Activated naive CD8-positive, alpha-beta T cell treated with anti-CD3 and anti-CD28 coated beads for 36 hours (primary cell): Measurements from ENCODE around the gene ARHGEF1. TPM values are rescaled to one million over a fixed set of nuclear protein-coding genes. Genes with fewer than 3 reads are reported as not detected.
"Not testable (repeated sequence)": the region's sequence is repeated elsewhere in the genome, so short reads cannot be mapped to it uniquely, and the experiment has no call there.

Experiments used
- DNase-seq: peaks from one replicate; pipeline ENCODE4 v3.0.0; 2021
- H3K27ac Mint-ChIP-seq: one replicate; pipeline ENCODE4 v1.8.0; 2022; ENCODE audit warnings: mild to moderate bottlenecking, moderate library complexity, mixed read lengths
- H3K27me3 Mint-ChIP-seq: one replicate; pipeline ENCODE4 v1.8.0; 2022; ENCODE audit warnings: mild to moderate bottlenecking, mixed read lengths
- H3K36me3 Mint-ChIP-seq: one replicate; pipeline ENCODE4 v1.8.0; 2021; ENCODE audit warnings: mild to moderate bottlenecking, mixed read lengths
- H3K4me1 Mint-ChIP-seq: one replicate; pipeline ENCODE4 v1.8.0; 2021; ENCODE audit warnings: mixed read lengths
- H3K4me3 Mint-ChIP-seq: one replicate; pipeline ENCODE4 v1.8.0; 2022; ENCODE audit warnings: mild to moderate bottlenecking, moderate library complexity, mixed read lengths
- H3K9me3 Mint-ChIP-seq: one replicate; pipeline ENCODE4 v1.8.0; 2022; ENCODE audit warnings: mixed read lengths
- total RNA-seq, 2 experiments: library from RNA; stranded (reverse); gene quantifications; one replicate each; pipeline ENCODE4 v1.2.3, GENCODE V29; 2021

Gene ARHGEF1
- total RNA-seq, 2 experiments from 2014 or later: 285 to 295 TPM

GRCh38 chr19:41932720-41933332 is 49.8 kb downstream of the ARHGEF1 start:
- Mint-ChIP-seq H3K27ac (no peak overlapping the region), H3K9me3 (no peaks in the 10 kb centered on the region), H3K4me1 (peaks cover 45% of the 10 kb centered on the region), H3K27me3 (no peaks in the 10 kb centered on the region), H3K36me3 (peaks cover 2% of the 10 kb centered on the region), H3K4me3 (no peak overlapping the region)
- DNase-seq: no peak

DNA sequence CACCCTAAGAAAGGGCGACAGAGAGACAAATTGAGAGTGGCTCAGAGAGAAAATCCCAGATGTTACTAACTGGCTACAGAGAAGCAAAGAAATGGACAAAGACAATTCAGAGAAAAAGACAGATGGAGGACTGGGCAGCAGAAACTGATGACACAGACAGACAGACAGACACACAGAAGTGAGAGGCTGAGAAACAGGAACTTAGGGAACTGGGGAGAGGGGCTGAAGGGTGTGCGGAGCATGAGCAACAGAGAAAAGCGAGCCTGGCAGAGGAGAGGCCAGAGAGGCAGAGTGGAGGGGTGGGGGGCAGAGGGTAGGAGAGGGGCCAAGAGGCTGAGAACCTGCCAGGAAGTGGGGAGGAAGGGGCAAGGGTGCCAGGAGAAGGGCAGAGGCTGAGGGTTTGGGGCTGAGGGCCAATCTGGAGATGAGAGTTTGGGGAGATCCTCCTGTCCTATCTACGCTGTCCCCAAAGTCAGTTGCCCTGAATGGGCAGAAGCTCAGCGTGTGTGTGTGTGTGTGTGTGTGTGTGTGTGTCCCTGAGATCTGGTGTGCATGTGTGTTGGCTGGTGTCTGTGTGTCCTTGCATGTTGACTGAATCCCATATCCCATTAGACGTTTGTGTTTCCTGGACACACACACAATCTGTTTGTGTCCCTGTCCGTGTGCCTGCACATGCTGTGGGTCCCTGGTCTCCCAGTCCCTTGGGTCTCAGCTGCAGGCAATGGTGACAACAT is 50.9 kb downstream of the ARHGEF1 start:
- Mint-ChIP-seq H3K27ac (no peak overlapping the region), H3K4me1 (peaks cover 43% of the 10 kb centered on the region), H3K9me3 (no peaks in the 10 kb centered on the region), H3K36me3 (peaks cover 2% of the 10 kb centered on the region), H3K4me3 (no peak overlapping the region), H3K27me3 (no peaks in the 10 kb centered on the region)
- DNase-seq: no peak

DNA sequence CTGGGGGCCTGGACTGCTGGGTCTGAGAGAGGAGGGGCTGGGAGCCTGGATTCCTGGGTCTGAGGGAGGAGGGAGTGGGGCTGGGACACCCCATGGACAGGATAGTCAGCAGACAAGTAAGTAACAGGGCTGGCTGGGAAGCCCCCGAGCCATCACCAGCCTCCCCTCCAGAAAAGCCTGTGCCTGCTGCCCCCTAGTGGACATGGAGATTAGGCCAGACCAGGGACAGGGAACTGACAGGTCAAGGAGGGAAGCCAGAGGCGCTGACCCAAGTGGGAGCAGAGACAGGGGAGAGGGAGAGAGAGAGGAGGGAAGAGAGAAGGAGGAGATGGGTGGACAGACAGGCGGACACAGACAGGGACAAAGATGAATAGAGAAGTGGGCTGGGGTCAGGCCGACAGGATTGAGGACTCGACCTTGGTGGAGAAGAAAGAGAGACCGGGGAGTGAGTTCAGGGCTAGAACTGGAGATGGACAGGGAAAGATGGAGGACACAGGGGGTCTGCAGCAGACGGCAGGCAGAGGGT is 51.9 kb downstream of the ARHGEF1 start:
- peak; percentile 77 for DNase-seq
- H3K36me3 Mint-ChIP-seq: peaks cover 2% of the 10 kb centered on the region
- H3K27ac Mint-ChIP-seq: peak overlapping the region; percentile 65
- H3K27me3 Mint-ChIP-seq: no peaks in the 10 kb centered on the region
- peaks cover 37% of the 10 kb centered on the region for H3K4me1 Mint-ChIP-seq
- H3K9me3 Mint-ChIP-seq: no peaks in the 10 kb centered on the region
- no peak overlapping the region for H3K4me3 Mint-ChIP-seq

DNA sequence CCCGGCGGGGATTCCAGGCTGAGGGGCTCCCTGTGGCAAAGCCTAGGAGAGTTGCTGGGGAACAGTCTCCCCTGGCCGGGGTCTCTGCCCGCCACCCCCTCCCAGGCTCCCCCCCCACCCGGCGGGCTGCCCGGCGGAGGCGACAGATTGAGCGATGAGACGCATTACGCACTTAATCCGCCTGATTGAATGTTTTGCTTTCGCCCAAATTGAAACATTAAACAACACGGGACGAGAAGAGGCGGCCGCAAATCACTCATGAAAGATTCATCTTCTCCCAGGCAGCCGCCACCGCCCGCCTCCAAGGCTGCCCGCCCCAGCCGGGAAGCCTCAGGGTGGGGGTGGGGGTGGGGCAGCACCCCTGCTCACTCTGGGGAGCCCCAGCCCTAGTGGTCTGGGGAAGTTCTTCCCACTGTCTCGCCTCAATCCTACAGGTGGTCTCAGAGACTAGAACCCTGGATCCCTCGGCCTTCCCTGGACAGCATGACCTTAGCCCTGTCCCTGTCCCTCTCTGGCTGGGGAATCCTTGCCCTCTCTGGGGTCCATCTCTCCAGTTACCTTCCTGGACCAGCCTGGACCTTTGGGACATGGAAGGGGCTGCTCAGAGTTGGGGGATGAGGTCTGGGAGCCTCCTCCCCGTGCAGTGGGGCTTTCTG is 52.9 kb downstream of the ARHGEF1 start:
- no peaks in the 10 kb centered on the region for H3K36me3 Mint-ChIP-seq
- H3K4me3 Mint-ChIP-seq: no peak overlapping the region
- H3K4me1 Mint-ChIP-seq: peaks cover 32% of the 10 kb centered on the region
- no peaks in the 10 kb centered on the region for H3K27me3 Mint-ChIP-seq
- no peak for DNase-seq
- no peaks in the 10 kb centered on the region for H3K9me3 Mint-ChIP-seq
- no peak overlapping the region for H3K27ac Mint-ChIP-seq

- peaks cover 2% of the 10 kb centered on the region for H3K27me3 Mint-ChIP-seq
- no peaks in the 10 kb centered on the region for H3K9me3 Mint-ChIP-seq
- no peaks in the 10 kb centered on the region for H3K36me3 Mint-ChIP-seq
- no peak overlapping the region for H3K27ac Mint-ChIP-seq
- DNase-seq: no peak
- peaks cover 31% of the 10 kb centered on the region for H3K4me1 Mint-ChIP-seq
- no peak overlapping the region for H3K4me3 Mint-ChIP-seq
Observed at GRCh38 chr19:41936416-41936850, 53.4 kb downstream of the ARHGEF1 start.

- H3K4me3 Mint-ChIP-seq: no peak overlapping the region
- H3K27ac Mint-ChIP-seq: no peak overlapping the region
- peaks cover 5% of the 10 kb centered on the region for H3K27me3 Mint-ChIP-seq
- DNase-seq: no peak
- H3K36me3 Mint-ChIP-seq: no peaks in the 10 kb centered on the region
- no peaks in the 10 kb centered on the region for H3K9me3 Mint-ChIP-seq
- H3K4me1 Mint-ChIP-seq: peaks cover 35% of the 10 kb centered on the region
Observed at GRCh38 chr19:41936961-41937360, 54.0 kb downstream of the ARHGEF1 start.

- peaks cover 35% of the 10 kb centered on the region for H3K4me1 Mint-ChIP-seq
- H3K4me3 Mint-ChIP-seq: peak overlapping the region; percentile 8
- no peak for DNase-seq
- H3K27ac Mint-ChIP-seq: no peak overlapping the region
- H3K27me3 Mint-ChIP-seq: peaks cover 5% of the 10 kb centered on the region
- no peaks in the 10 kb centered on the region for H3K9me3 Mint-ChIP-seq
- no peaks in the 10 kb centered on the region for H3K36me3 Mint-ChIP-seq
Observed at GRCh38 chr19:41937525-41938468, 54.8 kb downstream of the ARHGEF1 start.

- H3K27me3 Mint-ChIP-seq, H3K27ac Mint-ChIP-seq, H3K36me3 Mint-ChIP-seq, H3K4me3 Mint-ChIP-seq, DNase-seq, H3K9me3 Mint-ChIP-seq: not testable (repeated sequence)
- H3K4me1 Mint-ChIP-seq: peaks cover 33% of the 10 kb centered on the region
Observed at GRCh38 chr19:41939209-41939608, 56.2 kb downstream of the ARHGEF1 start.

DNA sequence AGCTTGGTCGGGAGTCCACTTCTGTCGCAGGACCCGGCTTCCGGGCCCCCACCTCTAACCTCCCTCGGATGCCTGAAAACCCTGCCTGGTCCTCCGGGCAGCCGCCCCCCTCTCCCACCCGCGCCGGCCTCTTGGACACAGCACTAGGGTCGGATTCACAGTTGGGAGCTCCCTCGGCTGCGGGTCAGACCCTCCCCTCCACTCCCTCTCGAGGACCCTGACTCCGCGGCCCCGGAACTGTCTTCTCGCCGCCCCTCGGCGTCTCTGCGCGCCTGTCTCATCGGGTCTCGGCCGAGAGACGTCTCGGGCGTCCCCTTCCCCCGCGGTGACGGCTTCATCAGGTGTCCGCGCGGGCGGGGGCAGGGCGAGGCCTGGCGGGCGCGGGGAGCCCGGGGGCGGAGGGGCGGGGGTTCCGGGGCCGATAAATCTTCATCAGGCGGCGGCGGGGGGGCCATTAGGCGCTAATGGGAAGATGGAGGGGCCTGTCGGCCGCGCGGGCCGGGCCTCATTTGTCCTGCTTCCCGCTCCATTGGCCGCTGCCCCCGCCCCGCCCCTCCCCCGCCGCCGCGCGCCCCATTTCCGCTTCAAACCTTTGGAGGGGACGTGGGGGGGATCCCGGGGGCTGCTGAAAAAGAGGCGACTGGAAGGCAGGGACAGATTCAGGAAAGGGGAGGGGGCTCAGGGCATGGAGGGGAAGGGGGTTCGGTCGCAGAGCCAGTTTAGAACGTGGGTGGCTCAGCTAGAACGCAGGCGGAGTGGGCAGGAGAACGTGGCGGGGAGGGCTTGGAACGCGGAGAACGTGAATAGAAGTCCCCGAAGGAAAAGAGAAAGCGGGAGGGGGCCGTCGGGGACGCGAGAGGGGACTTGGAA is 57.1 kb downstream of the ARHGEF1 start:
- DNase-seq: peak; percentile 54
- Mint-ChIP-seq H3K27me3 (peaks cover 5% of the 10 kb centered on the region), H3K4me3 (peak overlapping the region; percentile 84), H3K9me3 (no peaks in the 10 kb centered on the region), H3K36me3 (no peaks in the 10 kb centered on the region), H3K27ac (peak overlapping the region; percentile 87), H3K4me1 (peaks cover 36% of the 10 kb centered on the region)

- DNase-seq: no peak
- peak overlapping the region; percentile 84 for H3K4me3 Mint-ChIP-seq
- H3K27me3 Mint-ChIP-seq: peaks cover 5% of the 10 kb centered on the region
- no peaks in the 10 kb centered on the region for H3K9me3 Mint-ChIP-seq
- H3K27ac Mint-ChIP-seq: peak overlapping the region; percentile 87
- no peaks in the 10 kb centered on the region for H3K36me3 Mint-ChIP-seq
- peaks cover 39% of the 10 kb centered on the region for H3K4me1 Mint-ChIP-seq
Observed at GRCh38 chr19:41940731-41941409, 57.9 kb downstream of the ARHGEF1 start.

GRCh38 chr19:41941410-41942202 is 58.6 kb downstream of the ARHGEF1 start:
- Mint-ChIP-seq H3K27ac (peak overlapping the region; percentile 1), H3K9me3 (no peaks in the 10 kb centered on the region), H3K4me1 (peaks cover 39% of the 10 kb centered on the region), H3K4me3 (peak overlapping the region; percentile 61), H3K36me3 (no peaks in the 10 kb centered on the region), H3K27me3 (peaks cover 5% of the 10 kb centered on the region)
- DNase-seq: no peak

GRCh38 chr19:41944336-41944735 is 61.4 kb downstream of the ARHGEF1 start:
- Mint-ChIP-seq H3K4me3 (no peak overlapping the region), H3K9me3 (no peaks in the 10 kb centered on the region), H3K4me1 (peaks cover 48% of the 10 kb centered on the region), H3K27me3 (peaks cover 5% of the 10 kb centered on the region), H3K27ac (peak overlapping the region; percentile 94), H3K36me3 (no peaks in the 10 kb centered on the region)
- no peak for DNase-seq
